ENCODE results near the gene ALG3. TPM values are rescaled to one million over a fixed set of nuclear protein-coding genes. Genes with fewer than 3 reads are reported as not detected.

ALG3 gene
- total and polyA plus RNA-seq, 9 of the 15 experiments (the other 6 are each of a cell fraction or from before 2014, with no cell fraction given) = 37.5 to 107 (median 80.1) TPM

- TF ChIP-seq ETS1 (conservative IDR thresholded peaks at IDR 0.05; ENCODE audit: control insufficient read depth, low read depth, low read length) (0 out of 2 replicates have a peak, but pooled peaks have one; percentile 25), REST (IDR thresholded peaks at IDR 0.05; ENCODE audit: borderline replicate concordance) (peak; percentile 25; the same call in 1 of the 2 replicates), REST (CRISPR knock-in tag; IDR thresholded peaks at IDR 0.05; ENCODE audit: low read depth) (0 out of 2 replicates have a peak, but pooled peaks have one; percentile 75), ZNF512 (tag; IDR thresholded peaks at IDR 0.05) (peak; percentile 85), JUND (IDR thresholded peaks at IDR 0.05; ENCODE audit: borderline replicate concordance, low read depth, low read length) (peak; percentile 71; the same call in 1 of the 2 replicates), JUND (tag; IDR thresholded peaks at IDR 0.05; ENCODE audit: borderline replicate concordance, low read depth, low read length) (no peak; the same call in 2 of the 3 replicates), POLR2H (tag; IDR thresholded peaks at IDR 0.05; ENCODE audit: low read depth) (no peak), NFYB (IDR thresholded peaks at IDR 0.05; ENCODE audit: extremely low read depth, insufficient read length) (peak; percentile 19), CEBPG (CRISPR knock-in tag; IDR thresholded peaks at IDR 0.05) (peak; percentile 96), CEBPG (tag; conservative IDR thresholded peaks at IDR 0.05 in 1 of 2, IDR thresholded peaks at IDR 0.05 in 1 of 2) (peak; percentile 90 to 96)
Measured at GRCh38 chr3:184249412-184250166, 827 bp upstream of the ALG3 start, which contains the start of gene EEF1AKMT4 (continued).

All from K562 (cell line).